H9 (cell line): ENCODE data around the gene SLC25A14. TPM values are rescaled to one million over a fixed set of nuclear protein-coding genes. Genes with fewer than 3 reads are reported as not detected.

Experiments
- DNase-seq: peaks from one replicate; pipeline ENCODE4 v3.0.0-alpha.2; 2017
- H2AFZ ChIP-seq: one replicate; pipeline ENCODE4 v1.6.1; 2013; ENCODE audit warnings: mild to moderate bottlenecking, low read length, control low read depth, moderate library complexity
- H2AK5ac ChIP-seq: 2 replicates; pipeline ENCODE4 v1.6.1; 2013; ENCODE audit warnings: low read length, control low read depth, mixed read lengths; ENCODE audit not compliant: insufficient read length
- H2BK120ac ChIP-seq: one replicate; pipeline ENCODE4 v1.6.1; 2013; ENCODE audit warnings: low read depth, mild to moderate bottlenecking, low read length, control low read depth, inconsistent platforms; ENCODE audit not compliant: poor library complexity, severe bottlenecking
- H2BK12ac ChIP-seq: 2 replicates; pipeline ENCODE4 v1.6.1; 2013; ENCODE audit warnings: low read length, control low read depth, mixed read lengths, low read depth; ENCODE audit not compliant: insufficient read length
- H2BK15ac ChIP-seq: 2 replicates; pipeline ENCODE4 v1.6.1; 2013; ENCODE audit warnings: low read depth, low read length, control low read depth
- H2BK20ac ChIP-seq: one replicate; pipeline ENCODE4 v1.6.1; 2013; ENCODE audit warnings: low read depth, mild to moderate bottlenecking, low read length, control low read depth, inconsistent platforms; ENCODE audit not compliant: poor library complexity, severe bottlenecking
- H2BK5ac ChIP-seq: 2 replicates; pipeline ENCODE4 v1.6.1; 2013; ENCODE audit warnings: low read length, control low read depth, mixed read lengths; ENCODE audit not compliant: insufficient read length
- H3K14ac ChIP-seq: 2 replicates; pipeline ENCODE4 v1.6.1; 2013; ENCODE audit warnings: low read length, control low read depth; ENCODE audit not compliant: insufficient read depth
- H3K18ac ChIP-seq: 2 replicates; pipeline ENCODE4 v1.6.1; 2013; ENCODE audit warnings: low read depth, mild to moderate bottlenecking, mixed read lengths, low read length, control low read depth; ENCODE audit not compliant: insufficient read length
- H3K23ac ChIP-seq: 2 replicates; pipeline ENCODE4 v1.6.1; 2013; ENCODE audit warnings: low read length, control low read depth, mixed read lengths, low read depth; ENCODE audit not compliant: insufficient read length
- H3K23me2 ChIP-seq: 2 replicates; pipeline ENCODE4 v1.6.1; 2013; ENCODE audit warnings: low read depth, mild to moderate bottlenecking, mixed read lengths, low read length, control low read depth; ENCODE audit not compliant: insufficient read length, poor library complexity, severe bottlenecking
- H3K27ac ChIP-seq: 2 replicates; pipeline ENCODE4 v1.5.1; 2013; ENCODE audit warnings: low read length, control low read depth, mixed read lengths, low read depth; ENCODE audit not compliant: insufficient read length
- H3K27me3 ChIP-seq: 2 replicates; pipeline ENCODE4 v1.6.1; 2013; ENCODE audit warnings: low read length, control low read depth, inconsistent platforms; ENCODE audit not compliant: insufficient read depth
- H3K4ac ChIP-seq: 2 replicates; pipeline ENCODE4 v1.6.1; 2013; ENCODE audit warnings: low read depth, mild to moderate bottlenecking, control low read depth, inconsistent platforms, low read length, moderate library complexity
- H3K4me1 ChIP-seq: 2 replicates; pipeline ENCODE4 v1.6.1; 2013; ENCODE audit warnings: low read length, control low read depth, inconsistent platforms; ENCODE audit not compliant: insufficient read depth
- H3K4me2 ChIP-seq: 2 replicates; pipeline ENCODE4 v1.6.1; 2013; ENCODE audit warnings: low read length, control low read depth, mixed read lengths; ENCODE audit not compliant: insufficient read length, insufficient read depth
- H3K56ac ChIP-seq: 2 replicates; pipeline ENCODE4 v1.6.1; 2013; ENCODE audit warnings: low read depth, mild to moderate bottlenecking, mixed read lengths, low read length, control low read depth; ENCODE audit not compliant: insufficient read length
- H3K79me1 ChIP-seq: 2 replicates; pipeline ENCODE4 v1.6.1; 2013; ENCODE audit warnings: low read depth, mild to moderate bottlenecking, moderate library complexity, low read length, control low read depth, inconsistent platforms; ENCODE audit not compliant: insufficient read depth, poor library complexity, severe bottlenecking
- H3K79me2 ChIP-seq: 2 replicates; pipeline ENCODE4 v1.6.1; 2013; ENCODE audit warnings: low read length, control low read depth, inconsistent platforms; ENCODE audit not compliant: insufficient read depth
- H3K9ac ChIP-seq: 2 replicates; pipeline ENCODE4 v1.6.1; 2013; ENCODE audit warnings: low read length, control low read depth, mixed read lengths; ENCODE audit not compliant: insufficient read length; ENCODE audit errors: extremely low read depth
- H3K9me3 ChIP-seq: one replicate; pipeline ENCODE4 v1.6.1; 2013; ENCODE audit warnings: low read depth, low read length, inconsistent platforms; ENCODE audit not compliant: control insufficient read depth
- H3T11ph ChIP-seq: one replicate; pipeline ENCODE4 v1.6.1; 2013; ENCODE audit warnings: mild to moderate bottlenecking, low read length, control low read depth, inconsistent platforms
- H4K20me1 ChIP-seq: one replicate; pipeline ENCODE4 v1.6.1; 2013; ENCODE audit not compliant: control insufficient read depth, insufficient read length, insufficient read depth
- H4K5ac ChIP-seq: 2 replicates; pipeline ENCODE4 v1.6.1; 2013; ENCODE audit warnings: low read depth, mild to moderate bottlenecking, mixed read lengths, low read length, control low read depth; ENCODE audit not compliant: insufficient read length
- H4K8ac ChIP-seq: replicated peaks from 2 replicates; pipeline ENCODE4 v1.6.1; 2013; ENCODE audit warnings: low read length, control low read depth, mixed read lengths, low read depth; ENCODE audit not compliant: insufficient read length
- H4K91ac ChIP-seq: 2 replicates; pipeline ENCODE4 v1.6.1; 2013; ENCODE audit warnings: low read depth, mild to moderate bottlenecking, moderate library complexity, mixed read lengths, low read length, control low read depth; ENCODE audit not compliant: insufficient read length
- H3K27ac Mint-ChIP-seq, 3 experiments: 2 replicates in 2 of 3; 3 replicates in 1 of 3; pipeline ENCODE4 v1.8.0; 2020 to 2021; ENCODE audit warnings: mixed read lengths in 3 of 3, mild to moderate bottlenecking in 1 of 3, moderate library complexity in 1 of 3
- H3K27me3 Mint-ChIP-seq: 2 replicates; pipeline ENCODE4 v1.8.0; 2021; ENCODE audit warnings: low read depth, mild to moderate bottlenecking, moderate library complexity, mixed read lengths
- H3K36me3 Mint-ChIP-seq, 3 experiments: 2 replicates in 2 of 3; 3 replicates in 1 of 3; pipeline ENCODE4 v1.8.0; 2020 to 2021; ENCODE audit warnings: low read depth in 3 of 3, mixed read lengths in 3 of 3; ENCODE audit not compliant: insufficient read depth in 1 of 3
- H3K4me1 Mint-ChIP-seq, 2 experiments: 2 replicates each; pipeline ENCODE4 v1.8.0; 2020; ENCODE audit warnings: mixed read lengths in 2 of 2
- H3K4me3 Mint-ChIP-seq, 2 experiments: 2 replicates in 1 of 2; 3 replicates in 1 of 2; pipeline ENCODE4 v1.8.0; 2020 to 2021; ENCODE audit warnings: mild to moderate bottlenecking in 2 of 2, mixed read lengths in 2 of 2, moderate library complexity in 1 of 2
- H3K9me3 Mint-ChIP-seq, 2 experiments: 2 replicates in 1 of 2; 3 replicates in 1 of 2; pipeline ENCODE4 v1.8.0; 2020; ENCODE audit warnings: mild to moderate bottlenecking in 2 of 2, mixed read lengths in 2 of 2, moderate library complexity in 1 of 2
- whole genome bisulfite sequencing: extraction: QIAGEN DNeasy Blood & Tissue Kit; methylation state at CpG from one replicate; pipeline ENCODE4 v1.1.7; 2013; ENCODE audit warnings: missing lambda C conversion rate, low lambda C conversion rate, mixed read lengths; ENCODE audit not compliant: insufficient read length; ENCODE audit errors: extremely low coverage; 5-methylcytosine and 5-hydroxymethylcytosine counted together
- total RNA-seq: library from RNA; stranded (reverse); gene quantifications from 2 replicates; pipeline ENCODE4 v1.2.1, GENCODE V29; 2021
- TF ChIP-seq, protein P1 (sequence below): fragments of 200-600 bp; sonication (generic); conservative IDR thresholded peaks from 3 replicates; pipeline ENCODE4 v1.8.0; 2021; ENCODE audit warnings: antibody characterized with exemption, mild to moderate bottlenecking

The SLC25A14 gene
- total RNA-seq, 1 experiment from 2014 or later: 12.7 TPM

DNA sequence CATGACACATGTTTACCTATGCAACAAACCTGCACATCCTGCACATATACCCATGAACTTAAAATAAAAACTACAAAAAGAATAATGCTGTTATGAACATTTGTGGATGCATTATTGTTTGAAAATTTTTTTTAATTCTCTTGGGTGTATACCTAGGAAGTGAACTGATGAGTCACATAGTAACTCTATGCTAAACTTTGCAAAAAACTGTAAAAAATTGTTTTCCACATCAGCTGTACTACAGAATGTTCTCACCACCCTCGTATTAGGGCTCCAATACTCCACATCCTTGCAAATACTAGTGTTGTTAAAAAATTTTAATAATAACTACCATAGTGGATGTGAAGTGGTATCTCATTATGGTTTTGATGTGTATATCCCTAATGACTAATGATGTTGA lies 37.7 kb upstream of the SLC25A14 start:
- H3K4me2 ChIP-seq: no peak overlapping the region
- H2AFZ ChIP-seq: no peak overlapping the region
- no peak overlapping the region for H3K18ac ChIP-seq
- no peak overlapping the region for H2BK5ac ChIP-seq
- H2BK15ac ChIP-seq: no peak overlapping the region
- no peak overlapping the region for H3K9ac ChIP-seq
- H3K4me1 ChIP-seq: no peaks in the 10 kb centered on the region
- no peak overlapping the region for H3K27ac ChIP-seq
- Mint-ChIP-seq H3K27me3 (no peaks in the 10 kb centered on the region), H3K9me3 (peaks cover 0 to 22% of the 10 kb centered on the region in 2 experiments; a peak in 2 of 5 replicates), H3K36me3 (peaks cover 0 to 2% (median 0%) of the 10 kb centered on the region in 3 experiments; a peak in 1 of 7 replicates), H3K4me1 (no peaks in the 10 kb centered on the region), H3K4me3 (no peak overlapping the region), H3K27ac (no peak overlapping the region)
- no peak overlapping the region for H4K5ac ChIP-seq
- WGBS: no CpG with 5 or more reads among the region's 1 CpG
- H3K14ac ChIP-seq: no peak overlapping the region
- DNase-seq: no peak
- no peaks in the 10 kb centered on the region for H3K23me2 ChIP-seq
- no peaks in the 10 kb centered on the region for H3K79me1 ChIP-seq
- no peak overlapping the region for H2BK20ac ChIP-seq
- no peak overlapping the region for H2BK12ac ChIP-seq
- H3K27me3 ChIP-seq: no peaks in the 10 kb centered on the region
- no peak overlapping the region for H4K91ac ChIP-seq
- no peaks in the 10 kb centered on the region for H3K79me2 ChIP-seq
- no peak overlapping the region for H2AK5ac ChIP-seq
- H2BK120ac ChIP-seq: no peak overlapping the region
- no peak overlapping the region for H4K8ac ChIP-seq
- H3K9me3 ChIP-seq: peaks cover 5% of the 10 kb centered on the region
- no peak overlapping the region for H3K56ac ChIP-seq
- H3T11ph ChIP-seq: no peak overlapping the region
- no peak overlapping the region for H3K4ac ChIP-seq
- TF ChIP-seq, protein P1, sequence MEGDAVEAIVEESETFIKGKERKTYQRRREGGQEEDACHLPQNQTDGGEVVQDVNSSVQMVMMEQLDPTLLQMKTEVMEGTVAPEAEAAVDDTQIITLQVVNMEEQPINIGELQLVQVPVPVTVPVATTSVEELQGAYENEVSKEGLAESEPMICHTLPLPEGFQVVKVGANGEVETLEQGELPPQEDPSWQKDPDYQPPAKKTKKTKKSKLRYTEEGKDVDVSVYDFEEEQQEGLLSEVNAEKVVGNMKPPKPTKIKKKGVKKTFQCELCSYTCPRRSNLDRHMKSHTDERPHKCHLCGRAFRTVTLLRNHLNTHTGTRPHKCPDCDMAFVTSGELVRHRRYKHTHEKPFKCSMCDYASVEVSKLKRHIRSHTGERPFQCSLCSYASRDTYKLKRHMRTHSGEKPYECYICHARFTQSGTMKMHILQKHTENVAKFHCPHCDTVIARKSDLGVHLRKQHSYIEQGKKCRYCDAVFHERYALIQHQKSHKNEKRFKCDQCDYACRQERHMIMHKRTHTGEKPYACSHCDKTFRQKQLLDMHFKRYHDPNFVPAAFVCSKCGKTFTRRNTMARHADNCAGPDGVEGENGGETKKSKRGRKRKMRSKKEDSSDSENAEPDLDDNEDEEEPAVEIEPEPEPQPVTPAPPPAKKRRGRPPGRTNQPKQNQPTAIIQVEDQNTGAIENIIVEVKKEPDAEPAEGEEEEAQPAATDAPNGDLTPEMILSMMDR: no peak
- H3K23ac ChIP-seq: no peak overlapping the region
- H4K20me1 ChIP-seq: no peaks in the 10 kb centered on the region
